Activated naive CD8-positive, alpha-beta T cell treated with anti-CD3 and anti-CD28 coated beads, Interleukin-2, amount 10 ng/mL, durations not matched to agents 7 days and 5 days (primary cell): ENCODE measurements around the gene RAD9A. TPM values are rescaled to one million over a fixed set of nuclear protein-coding genes. Genes with fewer than 3 reads are reported as not detected.

Experiments
- ATAC-seq: fragments of 150-1000 bp; cut with Tn5 transposase; one replicate; pipeline ENCODE4 v1.10.0; 2021; ENCODE audit warnings: low read depth, moderate library complexity
- POLR2A ChIA-PET: fragments of 350-600 bp; sonication (Branson Sonifier 250); formaldehyde crosslinking; loops from one replicate; lab custom pipeline; 2021; ENCODE audit warnings: antibody characterized with exemption; lab: Charles Lee
- DNase-seq: peaks from one replicate; pipeline ENCODE4 v3.0.0; 2021
- H3K27ac Mint-ChIP-seq: one replicate; pipeline ENCODE4 v1.8.0; 2022; ENCODE audit warnings: mild to moderate bottlenecking, mixed read lengths
- H3K27me3 Mint-ChIP-seq: one replicate; pipeline ENCODE4 v1.8.0; 2022; ENCODE audit warnings: mild to moderate bottlenecking, moderate library complexity, mixed read lengths
- H3K36me3 Mint-ChIP-seq: one replicate; pipeline ENCODE4 v1.8.0; 2021; ENCODE audit warnings: mild to moderate bottlenecking, mixed read lengths
- H3K4me1 Mint-ChIP-seq: one replicate; pipeline ENCODE4 v1.8.0; 2021; ENCODE audit warnings: mixed read lengths
- H3K4me3 Mint-ChIP-seq: one replicate; pipeline ENCODE4 v1.8.0; 2022; ENCODE audit warnings: mild to moderate bottlenecking, moderate library complexity, mixed read lengths
- H3K9me3 Mint-ChIP-seq: one replicate; pipeline ENCODE4 v1.8.0; 2021; ENCODE audit warnings: mixed read lengths
- total RNA-seq, 2 experiments: library from RNA; stranded (reverse); gene quantifications; one replicate each; pipeline ENCODE4 v1.2.3, GENCODE V29; 2021

Gene RAD9A
- total RNA-seq, 2 experiments from 2014 or later, result 65.3 to 67.1 TPM

- Mint-ChIP-seq H3K27ac (no peak overlapping the region), H3K4me3 (no peak overlapping the region), H3K9me3 (no peaks in the 10 kb centered on the region), H3K27me3 (peaks cover 13% of the 10 kb centered on the region), H3K4me1 (peaks cover 7% of the 10 kb centered on the region), H3K36me3 (no peaks in the 10 kb centered on the region)
- POLR2A ChIA-PET, result interaction anchor here (0.6 to 4.7 kb wide), 11 partner anchors 9 to 171 kb away, joined by 3 to 28 read pairs (median 6); partner anchors contain the start of genes POLD4, PPP1CA and RAD9A
- ATAC-seq (peak; percentile 89), DNase-seq (peak; percentile 84)
Measured at GRCh38 chr11:67382276-67383136, 9.3 kb upstream of the RAD9A start.

- H3K4me1 Mint-ChIP-seq, result peaks cover 18% of the 10 kb centered on the region
- H3K27me3 Mint-ChIP-seq, result peaks cover 13% of the 10 kb centered on the region
- H3K27ac Mint-ChIP-seq, result no peak overlapping the region
- no peaks in the 10 kb centered on the region for H3K36me3 Mint-ChIP-seq
- no peak for DNase-seq
- no peaks in the 10 kb centered on the region for H3K9me3 Mint-ChIP-seq
- no peak overlapping the region for H3K4me3 Mint-ChIP-seq
- no peak for ATAC-seq
- POLR2A ChIA-PET, result interaction anchor here (1.8 kb wide), 1 partner anchor 8 kb away, joined by 6 read pairs; no protein-coding TSS in a partner anchor
Measured at GRCh38 chr11:67384851-67385366, 6.9 kb upstream of the RAD9A start.

GRCh38 chr11:67387069-67387468, 4.7 kb upstream of the RAD9A start:
- DNase-seq (no peak), ATAC-seq (no peak)
- H3K27ac Mint-ChIP-seq, result no peak overlapping the region
- H3K4me3 Mint-ChIP-seq, result no peak overlapping the region
- peaks cover 20% of the 10 kb centered on the region for H3K4me1 Mint-ChIP-seq
- no peaks in the 10 kb centered on the region for H3K36me3 Mint-ChIP-seq
- POLR2A ChIA-PET, result interaction anchor here (0.5 to 1.9 kb wide), 13 partner anchors 12 to 96 kb away, joined by 3 to 10 read pairs (median 3); partner anchors contain the start of genes AIP, PPP1CA, PTPRCAP and RPS6KB2
- no peaks in the 10 kb centered on the region for H3K9me3 Mint-ChIP-seq
- H3K27me3 Mint-ChIP-seq, result peaks cover 13% of the 10 kb centered on the region

GRCh38 chr11:67387518-67387917, 4.3 kb upstream of the RAD9A start:
- no peak for DNase-seq
- H3K9me3 Mint-ChIP-seq, result no peaks in the 10 kb centered on the region
- POLR2A ChIA-PET, result interaction anchor here (0.5 to 1.9 kb wide), 6 partner anchors 14 to 96 kb away, joined by 3 to 10 read pairs (median 4); partner anchors contain the start of genes AIP, PPP1CA and PTPRCAP
- peaks cover 22% of the 10 kb centered on the region for H3K4me1 Mint-ChIP-seq
- no peak overlapping the region for H3K27ac Mint-ChIP-seq
- peaks cover 11% of the 10 kb centered on the region for H3K27me3 Mint-ChIP-seq
- no peak for ATAC-seq
- no peaks in the 10 kb centered on the region for H3K36me3 Mint-ChIP-seq
- no peak overlapping the region for H3K4me3 Mint-ChIP-seq

- DNase-seq (peak; percentile 70), ATAC-seq (peak; percentile 49)
- Mint-ChIP-seq H3K27me3 (peaks cover 11% of the 10 kb centered on the region), H3K27ac (no peak overlapping the region), H3K36me3 (peaks cover 4% of the 10 kb centered on the region), H3K4me1 (peaks cover 32% of the 10 kb centered on the region), H3K9me3 (no peaks in the 10 kb centered on the region), H3K4me3 (peak overlapping the region; percentile 60)
- POLR2A ChIA-PET, result interaction anchor here (5.8 kb wide), 1 partner anchor 13 kb away, joined by 91 read pairs; the partner anchor contains the start of genes PPP1CA and TBC1D10C
Measured at GRCh38 chr11:67389477-67389876, 2.3 kb upstream of the RAD9A start.

GRCh38 chr11:67390947-67391303, 861 bp upstream of the RAD9A start:
- Mint-ChIP-seq H3K27me3 (no peaks in the 10 kb centered on the region), H3K36me3 (peaks cover 5% of the 10 kb centered on the region), H3K4me1 (peaks cover 32% of the 10 kb centered on the region), H3K9me3 (no peaks in the 10 kb centered on the region), H3K4me3 (peak overlapping the region; percentile 96), H3K27ac (peak overlapping the region; percentile 75)
- ATAC-seq, result no peak
- no peak for DNase-seq
- POLR2A ChIA-PET, result interaction anchor here (0.6 to 5.8 kb wide), 22 partner anchors 9 to 222 kb away, joined by 3 to 91 read pairs (median 5); partner anchors contain the start of genes AIP, ANKRD13D, CDK2AP2 and POLD4

- H3K4me3 Mint-ChIP-seq, result peak overlapping the region; percentile 96
- no peak for DNase-seq
- no peaks in the 10 kb centered on the region for H3K27me3 Mint-ChIP-seq
- H3K9me3 Mint-ChIP-seq, result no peaks in the 10 kb centered on the region
- peaks cover 12% of the 10 kb centered on the region for H3K36me3 Mint-ChIP-seq
- POLR2A ChIA-PET, result interaction anchor here (0.5 to 5.8 kb wide), 26 partner anchors 11 to 645 kb away, joined by 3 to 91 read pairs (median 5); partner anchors contain the start of genes AIP, POLD4, PPP1CA and PTPRCAP
- ATAC-seq, result peak; percentile 1
- H3K27ac Mint-ChIP-seq, result peak overlapping the region; percentile 75
- H3K4me1 Mint-ChIP-seq, result peaks cover 41% of the 10 kb centered on the region
Measured at GRCh38 chr11:67392183-67392715, 463 bp downstream of the RAD9A start.

- Mint-ChIP-seq H3K27me3 (no peaks in the 10 kb centered on the region), H3K27ac (peak overlapping the region; percentile 17), H3K36me3 (peaks cover 20% of the 10 kb centered on the region), H3K4me1 (peaks cover 52% of the 10 kb centered on the region), H3K9me3 (no peaks in the 10 kb centered on the region), H3K4me3 (peak overlapping the region; percentile 16)
- POLR2A ChIA-PET, result interaction anchor here (1.1 to 12.5 kb wide), 4 partner anchors 9 to 112 kb away, joined by 3 to 491 read pairs (median 60); partner anchors contain the start of genes PITPNM1, PPP1CA, PTPRCAP and RPS6KB2
- DNase-seq (no peak), ATAC-seq (no peak)
Measured at GRCh38 chr11:67393437-67393836, 1.7 kb downstream of the RAD9A start.

- no peak for ATAC-seq
- Mint-ChIP-seq H3K9me3 (no peaks in the 10 kb centered on the region), H3K36me3 (peaks cover 22% of the 10 kb centered on the region), H3K4me3 (peak overlapping the region; percentile 16), H3K27me3 (no peaks in the 10 kb centered on the region), H3K4me1 (peaks cover 52% of the 10 kb centered on the region), H3K27ac (peak overlapping the region; percentile 17)
- DNase-seq, result no peak
- POLR2A ChIA-PET, result interaction anchor here (0.7 to 12.5 kb wide), 7 partner anchors 9 to 111 kb away, joined by 3 to 491 read pairs (median 4); partner anchors contain the start of genes PITPNM1, PPP1CA, PTPRCAP and RPS6KB2
Measured at GRCh38 chr11:67393990-67394389, 2.2 kb downstream of the RAD9A start.

GRCh38 chr11:67395555-67396258, 3.9 kb downstream of the RAD9A start:
- Mint-ChIP-seq H3K9me3 (no peaks in the 10 kb centered on the region), H3K27me3 (no peaks in the 10 kb centered on the region), H3K36me3 (peaks cover 28% of the 10 kb centered on the region), H3K4me3 (no peak overlapping the region), H3K27ac (peak overlapping the region; percentile 97), H3K4me1 (peaks cover 47% of the 10 kb centered on the region)
- ATAC-seq, result no peak
- DNase-seq, result no peak
- POLR2A ChIA-PET, result interaction anchor here (0.8 to 12.5 kb wide), 13 partner anchors 8 to 108 kb away, joined by 3 to 491 read pairs (median 6); partner anchors contain the start of genes POLD4, PTPRCAP, RPS6KB2 and TBC1D10C

GRCh38 chr11:67396259-67396581, 4.4 kb downstream of the RAD9A start:
- Mint-ChIP-seq H3K9me3 (no peaks in the 10 kb centered on the region), H3K4me3 (peak overlapping the region; percentile 31)

More at GRCh38 chr11:67396259-67396581, 4.4 kb downstream of the RAD9A start:
- Mint-ChIP-seq H3K4me1 (peaks cover 44% of the 10 kb centered on the region), H3K27ac (peak overlapping the region; percentile 97), H3K36me3 (peaks cover 29% of the 10 kb centered on the region), H3K27me3 (no peaks in the 10 kb centered on the region)
- POLR2A ChIA-PET, result interaction anchor here (0.6 to 12.5 kb wide), 15 partner anchors 9 to 108 kb away, joined by 3 to 491 read pairs (median 5); partner anchors contain the start of genes CLCF1, POLD4, PTPRCAP and RPS6KB2
- ATAC-seq, result peak; percentile 0
- DNase-seq, result no peak
